A673 (cell line): ENCODE measurements around the gene TMEM229A.

Experiments
- EZH2 ChIP-seq: fragments of 200-600 bp; sonication (generic); IDR thresholded peaks from 2 replicates; pipeline ENCODE4 v1.6.1; 2017; ENCODE audit warnings: borderline replicate concordance, low read depth, mild to moderate bottlenecking, mixed read lengths, antibody characterized with exemption, low read length; ENCODE audit not compliant: poor library complexity, severe bottlenecking
- TF ChIP-seq, protein P1 (sequence below): fragments of 300-800, 200-600 bp; sonication (generic); conservative IDR thresholded peaks from 2 replicates; pipeline ENCODE4 v1.5.1; 2017; ENCODE audit warnings: low read depth, mild to moderate bottlenecking, antibody characterized with exemption, low read length, moderate library complexity, mixed read lengths

DNA sequence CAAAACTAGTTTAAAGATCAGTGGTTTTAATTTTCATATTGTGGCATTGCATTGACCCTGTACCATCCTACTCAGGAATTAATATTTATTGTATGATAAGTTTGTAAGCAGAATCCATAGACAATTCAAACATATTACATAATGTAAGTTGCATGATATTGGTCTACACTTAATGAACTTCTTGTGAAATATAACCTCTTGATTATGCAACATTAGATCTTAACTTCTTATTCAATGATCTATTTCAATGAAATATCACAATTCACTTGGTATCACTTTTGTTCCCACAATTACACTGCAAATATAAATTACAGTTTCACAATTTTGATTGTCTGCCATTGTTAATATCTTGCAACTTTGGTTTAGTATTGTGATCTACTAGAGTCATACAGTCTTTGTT lies 44.0 kb upstream of the TMEM229A start:
- TF ChIP-seq, protein P1, sequence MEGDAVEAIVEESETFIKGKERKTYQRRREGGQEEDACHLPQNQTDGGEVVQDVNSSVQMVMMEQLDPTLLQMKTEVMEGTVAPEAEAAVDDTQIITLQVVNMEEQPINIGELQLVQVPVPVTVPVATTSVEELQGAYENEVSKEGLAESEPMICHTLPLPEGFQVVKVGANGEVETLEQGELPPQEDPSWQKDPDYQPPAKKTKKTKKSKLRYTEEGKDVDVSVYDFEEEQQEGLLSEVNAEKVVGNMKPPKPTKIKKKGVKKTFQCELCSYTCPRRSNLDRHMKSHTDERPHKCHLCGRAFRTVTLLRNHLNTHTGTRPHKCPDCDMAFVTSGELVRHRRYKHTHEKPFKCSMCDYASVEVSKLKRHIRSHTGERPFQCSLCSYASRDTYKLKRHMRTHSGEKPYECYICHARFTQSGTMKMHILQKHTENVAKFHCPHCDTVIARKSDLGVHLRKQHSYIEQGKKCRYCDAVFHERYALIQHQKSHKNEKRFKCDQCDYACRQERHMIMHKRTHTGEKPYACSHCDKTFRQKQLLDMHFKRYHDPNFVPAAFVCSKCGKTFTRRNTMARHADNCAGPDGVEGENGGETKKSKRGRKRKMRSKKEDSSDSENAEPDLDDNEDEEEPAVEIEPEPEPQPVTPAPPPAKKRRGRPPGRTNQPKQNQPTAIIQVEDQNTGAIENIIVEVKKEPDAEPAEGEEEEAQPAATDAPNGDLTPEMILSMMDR = no peak
- no peak for TF ChIP-seq EZH2
